AG04450 (cell line): ENCODE measurements around the gene TNS3. TPM values are rescaled to one million over a fixed set of nuclear protein-coding genes. Genes with fewer than 3 reads are reported as not detected.

Experiments used
- CTCF ChIA-PET: fragments of 300-600, 350-600 bp; formaldehyde crosslinking; extraction: SDS; loops from one replicate; lab custom pipeline; 2022; ENCODE audit warnings: antibody characterized with exemption, inconsistent platforms; lab: Charles Lee
- POLR2A ChIA-PET: fragments of 350-600 bp; formaldehyde crosslinking; extraction: SDS; loops from one replicate; lab custom pipeline; 2021; ENCODE audit warnings: antibody characterized with exemption, inconsistent platforms; lab: Yijun Ruan, JAX
- DNase-seq: peaks from one replicate; pipeline ENCODE4 v3.0.0-alpha.2; 2011; ENCODE audit warnings: low read depth, low spot score
- H3K27ac ChIP-seq: one replicate; pipeline ENCODE4 v1.5.1; 2012; ENCODE audit warnings: low read depth, low read length, control low read depth
- H3K27me3 ChIP-seq: one replicate; pipeline ENCODE4 v1.6.0; 2012; ENCODE audit warnings: low read length; ENCODE audit not compliant: control insufficient read depth, insufficient read depth
- H3K4me3 ChIP-seq: 2 replicates; pipeline ENCODE4 v1.5.1; 2011; ENCODE audit warnings: mild to moderate bottlenecking, low read depth, low read length, control low read depth
- H3K9me3 ChIP-seq: 2 replicates; pipeline ENCODE4 v1.5.1; 2012; ENCODE audit warnings: low read length; ENCODE audit not compliant: control insufficient read depth, insufficient read depth
- CTCF ChIP-seq: IDR thresholded peaks from 2 replicates; pipeline ENCODE4 v1.5.1; 2011; ENCODE audit warnings: low read depth, low read length, control low read depth, inconsistent platforms
- polyA plus RNA-seq: library from polyadenylated mRNA; depleted of rRNA; stranded (reverse); fragments of >200 nt; gene quantifications from 2 replicates; pipeline ENCODE4 v1.2.3, GENCODE V29; 2011

The TNS3 gene
- polyA plus RNA-seq, 1 experiment: 131 TPM

GRCh38 chr7:47502240-47502877, 79.6 kb downstream of the TNS3 start:
- DNase-seq: no peak
- H3K4me3 ChIP-seq: no peak overlapping the region
- POLR2A ChIA-PET: interaction anchor here (1.4 to 2.8 kb wide), 4 partner anchors 10 to 20 kb away, joined by 3 to 24 read pairs (median 12); no protein-coding TSS in a partner anchor
- CTCF ChIA-PET: interaction anchor here (0.9 to 2.8 kb wide), 3 partner anchors 236 to 317 kb away, joined by 3 to 8 read pairs (median 4); no protein-coding TSS in a partner anchor
- TF ChIP-seq CTCF: no peak
- no peaks in the 10 kb centered on the region for H3K9me3 ChIP-seq
- H3K27me3 ChIP-seq: no peaks in the 10 kb centered on the region
- H3K27ac ChIP-seq: peak overlapping the region; percentile 84

- Histone ChIP-seq H3K4me3 (0 out of 2 replicates have a peak overlapping the region, but pooled peaks have one; percentile 32), H3K9me3 (no peaks in the 10 kb centered on the region), H3K27me3 (no peaks in the 10 kb centered on the region), H3K27ac (peak overlapping the region; percentile 84)
- peak; percentile 79 for DNase-seq
- POLR2A ChIA-PET: interaction anchor here (0.7 to 2.8 kb wide), 7 partner anchors 11 to 285 kb away, joined by 3 to 24 read pairs (median 3); no protein-coding TSS in a partner anchor
- CTCF ChIA-PET: interaction anchor here (0.9 to 2.8 kb wide), 4 partner anchors 65 to 318 kb away, joined by 3 to 8 read pairs (median 4); no protein-coding TSS in a partner anchor
- TF ChIP-seq CTCF: no peak
Observed at GRCh38 chr7:47501406-47501805, 80.5 kb downstream of the TNS3 start.

GRCh38 chr7:47500103-47500563, 81.8 kb downstream of the TNS3 start:
- no peak overlapping the region for H3K27ac ChIP-seq
- H3K9me3 ChIP-seq: no peaks in the 10 kb centered on the region
- CTCF ChIA-PET: interaction anchor here (1.4 to 2.8 kb wide), 2 partner anchors 64 to 319 kb away, joined by 3 to 8 read pairs; no protein-coding TSS in a partner anchor
- no peak overlapping the region for H3K4me3 ChIP-seq
- no peak for DNase-seq
- TF ChIP-seq CTCF: no peak
- H3K27me3 ChIP-seq: no peaks in the 10 kb centered on the region
- POLR2A ChIA-PET: interaction anchor here (2.0 kb wide), 1 partner anchor 20 kb away, joined by 10 read pairs; no protein-coding TSS in a partner anchor

- no peak overlapping the region for H3K4me3 ChIP-seq
- no peaks in the 10 kb centered on the region; the same call in 1 of the 2 replicates for H3K9me3 ChIP-seq
- no peak overlapping the region for H3K27ac ChIP-seq
- DNase-seq: no peak
- ChIA-PET POLR2A (interaction anchor here (0.6 kb wide), 1 partner anchor 48 kb away, joined by 4 read pairs; no protein-coding TSS in a partner anchor), CTCF (no interaction called here)
- TF ChIP-seq CTCF: no peak
- no peaks in the 10 kb centered on the region for H3K27me3 ChIP-seq
Observed at GRCh38 chr7:47498229-47499056, 83.5 kb downstream of the TNS3 start.
